Naive thymus-derived CD4-positive, alpha-beta T cell (primary cell): Measurements from ENCODE around the gene OR2H1. TPM values are rescaled to one million over a fixed set of nuclear protein-coding genes. Genes with fewer than 3 reads are reported as not detected.

Experiments used
- ATAC-seq: fragments of 150-1000 bp; cut with Tn5 transposase; 2 replicates; pipeline ENCODE4 v1.10.0; 2021; ENCODE audit warnings: mild to moderate bottlenecking, moderate library complexity
- CTCF ChIA-PET: fragments of 350-600 bp; sonication (Branson Sonifier 250); formaldehyde crosslinking; loops from one replicate; lab custom pipeline; 2021; ENCODE audit warnings: antibody characterized with exemption; lab: Charles Lee
- POLR2A ChIA-PET: fragments of 350-600 bp; sonication (Branson Sonifier 250); formaldehyde crosslinking; loops from one replicate; lab custom pipeline; 2021; ENCODE audit warnings: antibody characterized with exemption, inconsistent platforms; lab: Charles Lee
- DNase-seq, 9 donors: peaks; one replicate each; pipeline versions ENCODE4 v3.0.0 to v3.0.0-alpha.2; 2020 to 2022; ENCODE audit warnings: mixed read lengths in 1 of 9
- H3K27ac ChIP-seq: one replicate; pipeline ENCODE4 v1.7.0; 2013; ENCODE audit warnings: mild to moderate bottlenecking, low read depth, low read length, moderate library complexity
- H3K27me3 ChIP-seq, 2 donors: one replicate each; pipeline ENCODE4 v1.7.0; 2013; ENCODE audit warnings: low read length in 2 of 2, mild to moderate bottlenecking in 2 of 2, moderate library complexity in 2 of 2; ENCODE audit not compliant: control insufficient read depth in 2 of 2, insufficient read depth in 2 of 2
- H3K36me3 ChIP-seq, 3 experiments: 1 replicate in 2 of 3; 2 replicates in 1 of 3; pipeline ENCODE4 v1.7.0; 2013; ENCODE audit warnings: low read length in 3 of 3, mild to moderate bottlenecking in 3 of 3, moderate library complexity in 1 of 3; ENCODE audit not compliant: insufficient read depth in 3 of 3, control insufficient read depth in 2 of 3
- H3K4me1 ChIP-seq, 2 donors: one replicate each; pipeline ENCODE4 v1.7.0; 2013; ENCODE audit warnings: low read length in 2 of 2, mild to moderate bottlenecking in 2 of 2, moderate library complexity in 1 of 2; ENCODE audit not compliant: control insufficient read depth in 2 of 2, insufficient read depth in 2 of 2
- H3K4me3 ChIP-seq: 2 replicates; pipeline ENCODE4 v1.7.0; 2013; ENCODE audit warnings: mild to moderate bottlenecking, low read length
- H3K9me3 ChIP-seq, 3 experiments: 1 replicate in 2 of 3; 2 replicates in 1 of 3; pipeline ENCODE4 v1.7.0; 2013; ENCODE audit warnings: low read length in 3 of 3; ENCODE audit not compliant: control insufficient read depth in 2 of 3
- H3K27ac Mint-ChIP-seq, 9 donors: one replicate each; pipeline ENCODE4 v1.8.0; 2020 to 2022; ENCODE audit warnings: mixed read lengths in 9 of 9, mild to moderate bottlenecking in 8 of 9, moderate library complexity in 5 of 9, inconsistent platforms in 2 of 9
- H3K27me3 Mint-ChIP-seq, 5 donors: one replicate each; pipeline ENCODE4 v1.8.0; 2021 to 2022; ENCODE audit warnings: mixed read lengths in 5 of 5, mild to moderate bottlenecking in 1 of 5
- H3K36me3 Mint-ChIP-seq, 5 donors: one replicate each; pipeline ENCODE4 v1.8.0; 2020 to 2022; ENCODE audit warnings: mixed read lengths in 5 of 5, mild to moderate bottlenecking in 3 of 5, inconsistent platforms in 1 of 5
- H3K4me1 Mint-ChIP-seq, 7 donors: one replicate each; pipeline ENCODE4 v1.8.0; 2020 to 2022; ENCODE audit warnings: mixed read lengths in 7 of 7, mild to moderate bottlenecking in 3 of 7, inconsistent platforms in 1 of 7
- H3K4me3 Mint-ChIP-seq, 10 donors: one replicate each; pipeline ENCODE4 v1.8.0; 2020 to 2022; ENCODE audit warnings: mild to moderate bottlenecking in 10 of 10, mixed read lengths in 10 of 10, moderate library complexity in 6 of 10, inconsistent platforms in 2 of 10
- H3K9me3 Mint-ChIP-seq, 11 donors: one replicate each; pipeline ENCODE4 v1.8.0; 2020 to 2022; ENCODE audit warnings: mixed read lengths in 11 of 11, mild to moderate bottlenecking in 4 of 11, inconsistent platforms in 1 of 11, moderate library complexity in 1 of 11
- intact Hi-C, 2 donors: fragments of 100-400 bp; cut with micrococcal nuclease; formaldehyde crosslinking; loops; one replicate each; pipeline ENCODE4 v1.15.1; 2023
- polyA plus RNA-seq, 2 donors: library from polyadenylated mRNA; unstranded; fragments of 300-500 nt; fragmentation: Illumina TruSeq; gene quantifications; one replicate each; pipeline ENCODE4 v1.2.3, GENCODE V29; 2021
- total RNA-seq, 6 experiments: library from RNA in 5 of 6; stranded (reverse) in 5 of 6; gene quantifications; 1 replicate in 5 of 6; 2 replicates in 1 of 6; pipeline ENCODE4 v1.2.3 and lab custom pipeline; 2021 to 2026

The OR2H1 gene
- total and polyA plus RNA-seq, 7 experiments from 2014 or later: not detected

DNA sequence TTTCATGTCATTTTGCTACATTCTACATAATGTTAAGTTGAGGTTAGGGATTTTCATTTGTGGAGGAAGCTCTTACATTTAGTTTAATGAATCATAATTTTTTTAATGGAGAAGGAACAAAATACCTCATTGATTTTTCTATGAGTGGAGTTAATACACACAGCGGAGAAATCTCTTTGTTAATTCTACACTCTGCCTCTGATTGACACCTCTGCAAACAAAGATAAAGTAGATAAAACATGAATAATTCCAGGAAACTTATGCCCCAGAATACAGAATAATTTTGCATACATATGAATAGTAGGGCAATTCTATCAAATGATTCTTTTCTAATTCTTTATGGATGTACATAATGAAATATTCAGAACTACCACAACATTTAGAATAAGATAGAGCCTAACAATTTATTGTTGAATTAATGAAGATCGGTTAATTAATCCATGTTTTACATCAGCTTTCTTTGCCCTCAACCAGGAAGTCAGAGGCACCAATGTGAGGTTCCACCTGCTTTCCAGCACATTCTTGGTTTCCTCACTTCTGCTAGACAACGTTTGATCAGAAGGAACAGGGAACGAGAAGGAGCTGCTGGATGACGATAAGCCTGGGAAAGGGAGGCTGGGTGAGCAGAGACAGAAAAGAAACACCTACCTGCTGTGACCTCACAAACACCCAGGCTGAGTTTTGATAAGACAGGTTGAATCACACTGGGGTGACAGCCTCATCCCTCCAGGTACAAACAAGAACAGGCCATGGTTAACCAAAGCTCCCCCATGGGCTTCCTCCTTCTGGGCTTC, 4.3 kb downstream of the OR2H1 start:
- Mint-ChIP-seq H3K9me3 (no peaks in the 10 kb centered on the region), H3K27ac (no peak overlapping the region), H3K36me3 (no peaks in the 10 kb centered on the region), H3K27me3 (peaks cover 18 to 41% (median 27%) of the 10 kb centered on the region in 5 donors), H3K4me3 (no peak overlapping the region), H3K4me1 (no peaks in the 10 kb centered on the region)
- Histone ChIP-seq H3K27ac (no peak overlapping the region), H3K9me3 (no peaks in the 10 kb centered on the region), H3K27me3 (peaks cover 0 to 2% of the 10 kb centered on the region in 2 donors), H3K4me1 (no peaks in the 10 kb centered on the region), H3K4me3 (no peak overlapping the region), H3K36me3 (no peaks in the 10 kb centered on the region)
- DNase-seq (no peak), ATAC-seq (no peak)
- POLR2A ChIA-PET: no interaction called here
- intact Hi-C loops: no loop called here
- CTCF ChIA-PET: interaction anchor here (0.9 kb wide), 1 partner anchor 11 kb away, joined by 3 read pairs; no protein-coding TSS in a partner anchor

DNA sequence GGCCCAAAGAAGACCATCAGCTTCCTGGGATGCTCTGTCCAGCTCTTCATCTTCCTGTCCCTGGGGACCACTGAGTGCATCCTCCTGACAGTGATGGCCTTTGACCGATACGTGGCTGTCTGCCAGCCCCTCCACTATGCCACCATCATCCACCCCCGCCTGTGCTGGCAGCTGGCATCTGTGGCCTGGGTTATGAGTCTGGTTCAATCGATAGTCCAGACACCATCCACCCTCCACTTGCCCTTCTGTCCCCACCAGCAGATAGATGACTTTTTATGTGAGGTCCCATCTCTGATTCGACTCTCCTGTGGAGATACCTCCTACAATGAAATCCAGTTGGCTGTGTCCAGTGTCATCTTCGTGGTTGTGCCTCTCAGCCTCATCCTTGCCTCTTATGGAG, 5.1 kb downstream of the OR2H1 start:
- peaks cover 18 to 41% (median 27%) of the 10 kb centered on the region in 5 donors for H3K27me3 Mint-ChIP-seq
- Histone ChIP-seq H3K27ac (no peak overlapping the region), H3K4me1 (no peaks in the 10 kb centered on the region), H3K9me3 (no peaks in the 10 kb centered on the region), H3K4me3 (no peak overlapping the region), H3K27me3 (peaks cover 0 to 2% of the 10 kb centered on the region in 2 donors), H3K36me3 (no peaks in the 10 kb centered on the region)
- no peak for DNase-seq
- no peak for ATAC-seq
- no peaks in the 10 kb centered on the region for H3K4me1 Mint-ChIP-seq
- H3K4me3 Mint-ChIP-seq: no peak overlapping the region
- no peaks in the 10 kb centered on the region for H3K36me3 Mint-ChIP-seq
- H3K9me3 Mint-ChIP-seq: no peaks in the 10 kb centered on the region
- POLR2A ChIA-PET: no interaction called here
- CTCF ChIA-PET: no interaction called here
- intact Hi-C loops: no loop called here
- H3K27ac Mint-ChIP-seq: no peak overlapping the region

DNA sequence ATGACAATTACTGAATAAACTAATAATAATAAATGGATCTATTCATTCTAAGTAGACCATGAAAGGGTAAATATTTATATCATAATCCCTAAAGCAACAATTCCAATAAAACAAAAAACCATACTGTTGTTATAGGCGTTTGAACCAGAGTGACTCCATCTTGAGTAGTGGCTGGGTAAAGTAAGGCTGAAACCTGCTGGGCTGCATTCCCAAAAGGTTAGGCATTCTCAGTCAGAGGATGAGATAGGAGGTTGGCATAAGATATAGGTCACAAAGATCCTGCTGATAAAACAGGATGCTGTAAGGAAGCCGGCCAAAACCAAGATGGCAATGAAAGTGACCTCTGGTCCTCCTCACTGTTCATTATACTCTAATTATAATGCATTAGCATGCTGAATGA, 8.3 kb downstream of the OR2H1 start:
- CTCF ChIA-PET: no interaction called here
- no peaks in the 10 kb centered on the region for H3K36me3 Mint-ChIP-seq

DNA sequence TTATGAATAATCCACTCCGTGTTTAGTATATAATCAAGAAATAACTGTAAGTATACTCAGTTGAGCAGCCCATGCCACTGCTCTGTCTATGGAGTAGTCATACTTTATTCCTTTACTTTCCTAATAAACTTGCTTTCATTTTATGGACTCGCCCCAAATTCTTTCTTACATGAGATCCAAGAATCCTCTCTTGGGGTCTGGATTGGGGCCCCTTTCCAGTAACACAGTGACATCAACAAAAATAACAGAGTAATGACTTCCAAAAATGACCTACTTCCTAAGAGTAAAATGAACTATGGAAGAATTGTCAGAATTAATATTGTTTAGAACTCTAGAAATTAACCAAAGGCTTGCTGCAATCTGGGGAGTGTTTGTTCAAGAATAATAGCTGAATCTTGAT, 8.8 kb downstream of the OR2H1 start:
- Mint-ChIP-seq H3K27ac (no peak overlapping the region), H3K36me3 (no peaks in the 10 kb centered on the region), H3K4me1 (no peaks in the 10 kb centered on the region), H3K4me3 (no peak overlapping the region), H3K9me3 (no peaks in the 10 kb centered on the region), H3K27me3 (peaks cover 17 to 42% (median 27%) of the 10 kb centered on the region in 5 donors)
- Histone ChIP-seq H3K36me3 (no peaks in the 10 kb centered on the region), H3K9me3 (no peaks in the 10 kb centered on the region), H3K4me3 (no peak overlapping the region), H3K4me1 (no peaks in the 10 kb centered on the region), H3K27ac (no peak overlapping the region), H3K27me3 (peaks cover 0 to 2% of the 10 kb centered on the region in 2 donors)
- intact Hi-C loops: no loop called here
- ATAC-seq (no peak), DNase-seq (no peak)
- ChIA-PET POLR2A (no interaction called here), CTCF (no interaction called here)

More for the DNA sequence above, 8.3 kb downstream of the OR2H1 start:
- H3K9me3 ChIP-seq: no peaks in the 10 kb centered on the region
- H3K4me3 Mint-ChIP-seq: no peak overlapping the region
- H3K27me3 Mint-ChIP-seq: peaks cover 17 to 42% (median 27%) of the 10 kb centered on the region in 5 donors
- DNase-seq (no peak), ATAC-seq (no peak)
- H3K4me1 Mint-ChIP-seq: no peaks in the 10 kb centered on the region
- intact Hi-C loops: no loop called here
- POLR2A ChIA-PET: no interaction called here
- no peaks in the 10 kb centered on the region for H3K4me1 ChIP-seq
- no peak overlapping the region for H3K4me3 ChIP-seq
- H3K9me3 Mint-ChIP-seq: no peaks in the 10 kb centered on the region
- H3K27ac ChIP-seq: no peak overlapping the region
- peaks cover 0 to 2% of the 10 kb centered on the region in 2 donors for H3K27me3 ChIP-seq
- H3K36me3 ChIP-seq: no peaks in the 10 kb centered on the region
- no peak overlapping the region for H3K27ac Mint-ChIP-seq

DNA sequence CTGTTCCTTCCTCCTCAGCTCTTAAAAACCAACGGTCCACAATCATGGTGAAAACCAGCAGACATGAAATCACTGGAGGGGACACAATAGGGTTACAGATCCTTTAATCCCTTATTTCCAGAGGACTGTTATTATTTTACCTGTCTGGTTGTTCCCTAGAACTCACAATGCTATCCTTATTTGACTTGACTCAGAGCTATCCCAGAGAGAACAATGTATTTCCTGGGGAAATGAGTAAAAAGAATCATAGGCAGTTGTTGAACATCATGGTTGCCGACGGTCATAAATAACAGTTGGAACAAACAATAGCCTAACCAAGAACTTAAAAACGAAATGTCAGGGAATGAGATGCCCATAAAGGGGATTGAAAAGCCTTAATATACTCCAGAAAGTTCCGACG, 9.3 kb downstream of the OR2H1 start:
- Histone ChIP-seq H3K4me1 (no peaks in the 10 kb centered on the region), H3K4me3 (no peak overlapping the region), H3K9me3 (no peaks in the 10 kb centered on the region), H3K27me3 (peaks cover 0 to 2% of the 10 kb centered on the region in 2 donors), H3K27ac (no peak overlapping the region), H3K36me3 (no peaks in the 10 kb centered on the region)
- Mint-ChIP-seq H3K4me3 (no peak overlapping the region), H3K36me3 (no peaks in the 10 kb centered on the region), H3K9me3 (no peaks in the 10 kb centered on the region), H3K27ac (no peak overlapping the region), H3K4me1 (no peaks in the 10 kb centered on the region), H3K27me3 (peaks cover 14 to 45% (median 23%) of the 10 kb centered on the region in 5 donors)
- ATAC-seq (no peak), DNase-seq (no peak)
- CTCF ChIA-PET: no interaction called here
- POLR2A ChIA-PET: no interaction called here
- intact Hi-C loops: no loop called here

DNA sequence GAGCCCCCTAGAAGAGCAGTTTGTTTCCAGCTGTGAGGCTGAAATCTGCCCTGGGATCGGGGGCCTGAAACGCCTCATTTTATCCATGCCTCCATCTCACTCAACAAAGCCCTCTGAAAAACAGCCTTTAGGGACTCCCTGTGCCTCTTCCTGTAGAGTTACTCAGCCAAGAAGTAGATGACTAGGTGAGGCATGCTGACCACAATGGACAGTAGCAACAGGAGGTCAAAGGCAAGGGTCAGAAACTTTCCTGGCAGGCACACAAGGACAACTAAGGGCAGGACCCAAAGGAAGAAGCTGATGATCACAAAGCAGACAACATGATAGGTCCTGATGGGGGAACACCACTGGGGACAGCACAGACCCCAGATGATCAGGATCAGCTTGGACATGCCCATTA, 18.0 kb downstream of the OR2H1 start:
- no peaks in the 10 kb centered on the region for H3K9me3 ChIP-seq
- DNase-seq (no peak), ATAC-seq (no peak)
- H3K27me3 ChIP-seq: no peaks in the 10 kb centered on the region
- no peak overlapping the region for H3K4me3 Mint-ChIP-seq
- H3K4me1 Mint-ChIP-seq: peaks cover 0 to 2% (median 0%) of the 10 kb centered on the region in 7 donors
- no peak overlapping the region for H3K4me3 ChIP-seq
- no peaks in the 10 kb centered on the region for H3K36me3 Mint-ChIP-seq
- H3K27me3 Mint-ChIP-seq: peaks cover 5 to 27% (median 14%) of the 10 kb centered on the region in 5 donors
- no peak overlapping the region for H3K27ac ChIP-seq
- ChIA-PET POLR2A (no interaction called here), CTCF (no interaction called here)
- no peak overlapping the region for H3K27ac Mint-ChIP-seq
- intact Hi-C loops: no loop called here
- no peaks in the 10 kb centered on the region for H3K4me1 ChIP-seq
- peaks cover 0 to 2% (median 0%) of the 10 kb centered on the region in 11 donors for H3K9me3 Mint-ChIP-seq
- no peaks in the 10 kb centered on the region for H3K36me3 ChIP-seq

DNA sequence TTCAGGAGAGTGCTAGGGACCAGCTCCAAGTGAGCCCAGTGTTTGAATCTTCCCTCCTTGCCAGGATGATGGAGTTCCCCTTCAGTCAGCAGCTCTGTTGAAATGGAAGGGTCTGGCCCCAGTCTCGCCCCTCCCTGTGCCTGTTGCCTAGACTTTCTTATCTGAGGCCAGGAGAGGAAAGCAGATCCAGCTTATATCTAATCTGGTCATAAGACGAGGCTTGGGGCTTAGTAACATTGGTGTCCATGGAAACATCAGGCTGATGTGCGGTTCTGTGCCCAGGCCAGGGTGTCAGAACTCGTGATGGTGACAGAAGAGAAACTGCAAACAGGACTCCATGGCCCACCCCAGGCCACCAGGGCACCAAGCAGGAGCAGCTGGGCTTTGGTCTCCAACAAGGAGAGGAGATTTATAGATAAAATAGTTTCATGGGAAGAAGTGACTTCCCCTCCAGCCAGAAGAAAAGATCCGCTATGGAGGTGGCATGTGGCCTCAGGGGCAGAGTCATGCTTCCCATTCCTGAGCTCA, 21.0 kb downstream of the OR2H1 start:
- peaks cover 0 to 7% (median 0%) of the 10 kb centered on the region in 11 donors for H3K9me3 Mint-ChIP-seq
- intact Hi-C loops: no loop called here
- peaks cover 7 to 29% (median 20%) of the 10 kb centered on the region in 5 donors for H3K27me3 Mint-ChIP-seq
- H3K27ac Mint-ChIP-seq: no peak overlapping the region
- Histone ChIP-seq H3K27ac (no peak overlapping the region), H3K4me3 (no peak overlapping the region), H3K36me3 (no peaks in the 10 kb centered on the region), H3K4me1 (no peaks in the 10 kb centered on the region), H3K27me3 (no peaks in the 10 kb centered on the region), H3K9me3 (no peaks in the 10 kb centered on the region)
- H3K36me3 Mint-ChIP-seq: no peaks in the 10 kb centered on the region
- ChIA-PET POLR2A (no interaction called here), CTCF (no interaction called here)
- no peak for ATAC-seq
- H3K4me3 Mint-ChIP-seq: no peak overlapping the region
- peaks cover 0 to 2% (median 0%) of the 10 kb centered on the region in 7 donors for H3K4me1 Mint-ChIP-seq
- no peak for DNase-seq
